GM18502 (cell line): ENCODE data around the gene SMR3A.

Experiments used
- ATAC-seq: cut with Tn5 transposase; IDR thresholded peaks from one replicate; pipeline ENCODE4 v1.9.1; 2021; ENCODE audit warnings: mild to moderate bottlenecking; ENCODE audit not compliant: unreplicated experiment, poor library complexity

The SMR3A gene

GRCh38 chr4:70360460-70360859, at the start of gene SMR3A:
SMR3A (plus strand) TSS chr4:70360760; CDS start chr4:70362116, 1,356 bp downstream.
- no peak for ATAC-seq

- ATAC-seq, result no peak
These were observed 46.8 kb upstream of the SMR3A start for GRCh38 chr4:70313736-70314135.

- ATAC-seq, result no peak
These were observed 44.6 kb upstream of the SMR3A start for GRCh38 chr4:70315928-70316327.

DNA sequence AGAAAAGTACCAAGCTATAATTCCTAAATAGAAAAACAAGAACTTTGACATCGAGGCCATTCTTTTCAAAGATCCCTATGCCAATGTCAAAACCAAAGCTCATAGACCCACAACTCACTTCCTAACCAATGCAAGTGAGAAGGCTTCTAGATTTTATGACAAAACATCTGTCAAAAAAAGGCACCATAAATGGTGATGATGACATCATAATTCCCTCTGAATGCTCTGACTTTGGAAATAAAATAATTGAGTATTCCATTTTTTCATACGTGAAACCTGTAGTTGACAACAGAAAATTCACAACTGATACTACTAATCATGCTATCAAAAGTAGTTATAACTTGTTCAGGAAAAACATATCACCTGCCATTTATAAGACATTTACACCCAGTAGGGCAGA, 34.5 kb upstream of the SMR3A start:
- no peak for ATAC-seq

GRCh38 chr4:70334681-70335080, 25.9 kb upstream of the SMR3A start, which contains the start of gene CABS1:
CABS1 (plus strand) TSS chr4:70334981; CDS start chr4:70335040, 59 bp downstream.
- no peak for ATAC-seq

GRCh38 chr4:70336043-70336442, 24.5 kb upstream of the SMR3A start:
- ATAC-seq, result no peak

- no peak for ATAC-seq
These were observed 22.6 kb upstream of the SMR3A start for GRCh38 chr4:70337886-70338420.

- no peak for ATAC-seq
These were observed 4.4 kb upstream of the SMR3A start for GRCh38 chr4:70356185-70356584.

- ATAC-seq, result no peak
These were observed 1.4 kb upstream of the SMR3A start for GRCh38 chr4:70359115-70359661.

GRCh38 chr4:70364002-70364401, 3.4 kb downstream of the SMR3A start:
- no peak for ATAC-seq

- ATAC-seq, result no peak
These were observed 4.9 kb downstream of the SMR3A start for GRCh38 chr4:70365479-70365878.

DNA sequence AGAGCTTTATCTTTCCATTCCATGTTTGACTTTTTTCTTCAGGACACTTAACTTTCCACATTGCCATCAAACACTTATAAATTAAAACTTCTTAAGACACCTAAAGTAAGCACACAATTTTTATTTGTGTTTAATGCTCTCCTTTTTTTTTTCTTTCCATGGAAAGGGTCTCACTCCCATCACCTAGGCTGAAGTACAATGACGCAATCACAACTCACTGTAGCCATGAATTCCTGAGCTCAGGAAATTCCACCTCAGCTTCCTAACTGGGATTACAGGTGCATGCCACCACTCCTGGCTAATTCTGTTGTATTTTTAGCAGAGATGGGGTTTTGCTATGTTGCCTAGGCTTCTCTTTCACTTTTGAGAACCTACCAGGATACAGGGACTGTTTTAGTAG, 7.3 kb downstream of the SMR3A start:
- no peak for ATAC-seq

DNA sequence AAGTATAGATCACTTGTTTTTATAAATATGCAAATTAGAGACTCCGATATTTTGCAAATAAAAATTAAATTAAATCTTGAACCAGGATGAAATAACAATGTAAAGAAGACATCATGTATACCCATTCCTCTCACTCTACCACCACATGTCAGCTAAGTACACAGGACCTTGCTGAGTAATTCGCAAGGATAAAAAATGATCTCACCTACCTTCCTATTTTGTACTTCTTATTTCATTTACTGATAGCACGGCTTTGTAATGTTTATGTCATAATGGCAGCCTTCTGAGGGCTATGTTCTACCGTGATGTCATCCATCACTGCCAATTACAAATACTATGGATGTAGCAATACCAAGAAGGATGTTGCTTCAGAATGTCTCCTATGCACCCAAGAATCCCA, 11.4 kb downstream of the SMR3A start:
- no peak for ATAC-seq

DNA sequence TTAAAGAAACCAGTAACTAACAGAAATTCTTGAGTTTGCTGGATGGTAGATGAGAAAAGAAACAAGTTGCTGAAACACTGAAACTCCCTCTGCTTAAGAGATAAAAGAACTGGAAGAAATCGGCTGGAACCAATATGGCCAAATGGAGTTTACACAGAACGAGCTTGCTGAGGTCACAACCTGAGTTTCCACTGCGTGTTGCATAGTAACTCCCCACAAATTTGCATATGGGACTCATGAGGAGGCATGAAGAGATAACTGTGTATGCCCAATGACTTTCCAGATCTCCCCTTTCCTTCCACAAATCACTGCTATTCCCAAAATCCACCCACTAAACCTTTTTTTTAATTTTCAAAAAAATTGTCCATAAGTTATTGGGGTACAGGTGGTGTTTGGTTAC, 12.2 kb downstream of the SMR3A start:
- no peak for ATAC-seq

- ATAC-seq, result no peak
These were observed 20.0 kb downstream of the SMR3A start for GRCh38 chr4:70380578-70380977.

GRCh38 chr4:70382691-70383181, 22.2 kb downstream of the SMR3A start, which contains the start of gene SMR3B:
SMR3B (plus strand) TSS chr4:70383131; CDS start chr4:70384511, 1,380 bp downstream.
- ATAC-seq, result no peak

- ATAC-seq, result peak; percentile 66
These were observed 31.7 kb downstream of the SMR3A start for GRCh38 chr4:70392057-70392776.

DNA sequence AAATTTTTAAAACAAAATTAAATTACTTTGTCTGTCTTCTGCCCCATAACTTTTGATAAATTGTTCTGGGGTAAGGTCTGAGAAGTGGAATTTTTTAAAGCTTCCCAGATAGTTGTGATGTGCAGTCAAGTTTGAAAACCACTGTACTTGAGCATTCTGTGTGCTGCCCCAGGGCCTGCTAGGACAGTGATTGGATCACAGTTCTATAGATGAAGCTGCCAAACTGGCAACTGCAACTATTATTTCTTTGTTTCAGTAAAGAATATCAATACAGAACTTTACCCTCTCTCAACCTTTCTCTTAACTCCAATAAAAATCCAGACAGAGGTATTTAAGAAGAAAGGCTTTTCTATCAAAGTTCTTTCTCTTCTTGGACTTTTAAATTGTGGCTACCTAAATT, 37.0 kb downstream of the SMR3A start, which contains the start of gene OPRPN:
OPRPN (plus strand) TSS at position 361 of the 400 bp plus-strand sequence. CDS start 1,346 bp downstream, outside the sequence.
- no peak for ATAC-seq

DNA sequence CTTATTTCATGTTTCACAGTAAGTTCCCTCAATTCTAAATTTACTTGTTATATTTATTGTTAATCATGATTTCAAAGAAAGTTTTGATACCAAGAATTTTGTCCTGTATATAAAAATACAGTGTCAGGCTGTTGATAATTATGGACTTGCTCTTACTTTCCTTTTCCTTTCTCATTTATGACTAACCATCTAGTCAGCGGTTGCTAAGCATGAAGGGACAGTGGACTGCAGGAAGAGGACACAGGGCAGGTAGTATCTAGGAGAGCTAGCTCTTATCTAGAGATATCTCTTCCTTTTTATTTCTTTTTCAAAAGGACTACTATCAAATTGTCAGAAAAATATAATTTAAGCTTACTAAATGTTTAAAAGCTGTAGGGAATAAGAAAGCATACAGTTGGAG, 38.8 kb downstream of the SMR3A start:
- peak; percentile 53 for ATAC-seq

GRCh38 chr4:70402762-70403161, 42.2 kb downstream of the SMR3A start:
- ATAC-seq, result no peak

DNA sequence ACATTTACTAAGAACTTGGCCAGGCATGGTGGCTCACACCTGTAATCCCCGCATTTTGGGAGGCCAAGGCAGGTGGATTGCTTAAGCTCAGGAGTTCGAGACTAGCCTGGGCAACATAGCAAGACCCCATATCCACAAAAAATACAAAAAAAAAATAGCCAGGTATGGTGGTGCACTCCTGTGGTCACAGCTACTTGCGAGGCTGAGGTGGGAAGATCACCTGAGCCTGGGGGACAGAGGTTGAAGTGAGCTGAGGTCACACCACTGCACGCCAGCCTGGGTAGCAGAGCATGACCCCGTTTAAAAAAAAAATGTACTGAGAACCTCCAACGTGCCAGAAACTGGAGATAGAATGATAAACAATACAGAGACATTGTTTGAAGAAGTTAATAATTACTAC, 45.2 kb downstream of the SMR3A start:
- no peak for ATAC-seq
